ENCODE data around the gene GRK2. TPM values are rescaled to one million over a fixed set of nuclear protein-coding genes. Genes with fewer than 3 reads are reported as not detected.

Gene GRK2
- total RNA-seq, 1 donor from 2014 or later = 51.3 TPM

- TF ChIP-seq CTCF (IDR thresholded peaks at IDR 0.05; ENCODE audit: insufficient read depth, low read length, poor library complexity, severe bottlenecking) = no peak
- Histone ChIP-seq H3K27me3 (ENCODE audit: control insufficient read depth, insufficient read depth, low read length) (no peaks in the 10 kb centered on the region), H3K36me3 (ENCODE audit: control insufficient read depth, insufficient read depth, low read length) (peaks cover 2% of the 10 kb centered on the region), H3K4me3 (ENCODE audit: low read depth, low read length) (no peak overlapping the region)
- DNase-seq (ENCODE audit: low read depth) = no peak
Measured at GRCh38 chr11:67287355-67288197, 21.3 kb downstream of the GRK2 start.

- no peak for TF ChIP-seq CTCF (IDR thresholded peaks at IDR 0.05; ENCODE audit: insufficient read depth, low read length, poor library complexity, severe bottlenecking)
- no peaks in the 10 kb centered on the region for H3K27me3 ChIP-seq (ENCODE audit: control insufficient read depth, insufficient read depth, low read length)
- H3K4me3 ChIP-seq (ENCODE audit: low read depth, low read length) = no peak overlapping the region
- peaks cover 2% of the 10 kb centered on the region for H3K36me3 ChIP-seq (ENCODE audit: control insufficient read depth, insufficient read depth, low read length)
- no peak for DNase-seq (ENCODE audit: low read depth)
Measured at GRCh38 chr11:67288198-67288451, 21.9 kb downstream of the GRK2 start.

DNA sequence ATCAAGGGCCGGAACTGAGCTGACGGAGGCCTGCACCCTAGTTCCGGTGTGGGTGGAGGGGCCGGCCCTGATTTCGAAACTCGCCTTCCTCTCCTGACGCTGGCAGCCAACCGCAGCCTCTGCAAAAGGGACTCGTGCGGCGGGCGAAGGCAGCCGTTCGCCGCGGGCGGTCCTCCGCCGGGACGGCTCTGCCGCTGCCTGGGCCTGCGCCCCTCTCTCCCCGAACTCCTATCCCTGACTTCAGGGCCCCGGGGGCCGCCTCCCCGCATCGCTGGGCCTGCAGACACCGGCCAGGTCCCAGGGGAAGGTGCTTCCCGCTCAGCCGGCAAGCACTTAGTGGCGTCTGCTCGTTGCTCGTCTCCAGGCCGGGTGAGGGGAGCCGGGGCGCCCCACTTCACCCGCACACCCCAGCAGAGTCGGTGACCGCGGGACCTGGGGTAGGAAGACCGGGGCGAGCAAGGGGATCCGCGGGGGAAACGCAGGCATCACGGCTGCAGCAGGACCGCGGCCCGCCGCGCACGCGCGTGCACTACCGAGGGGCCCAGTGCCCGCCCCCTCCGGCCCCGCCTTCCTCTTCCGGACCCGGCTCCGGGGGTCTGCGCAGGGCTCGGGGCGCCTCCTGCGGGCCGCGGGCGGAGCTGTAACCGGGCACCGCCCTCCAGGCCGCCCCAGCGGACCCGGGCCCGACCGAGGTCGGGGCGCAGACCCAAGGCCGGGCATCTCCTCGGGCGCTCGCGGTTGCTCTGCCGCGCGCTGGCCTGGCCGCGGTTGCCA, 22.4 kb downstream of the GRK2 start:
- Histone ChIP-seq H3K36me3 (ENCODE audit: control insufficient read depth, insufficient read depth, low read length) (peaks cover 2% of the 10 kb centered on the region), H3K27me3 (ENCODE audit: control insufficient read depth, insufficient read depth, low read length) (no peaks in the 10 kb centered on the region), H3K4me3 (ENCODE audit: low read depth, low read length) (peak overlapping the region; percentile 80)
- DNase-seq (ENCODE audit: low read depth) = no peak
- no peak for TF ChIP-seq CTCF (IDR thresholded peaks at IDR 0.05; ENCODE audit: insufficient read depth, low read length, poor library complexity, severe bottlenecking)

DNA sequence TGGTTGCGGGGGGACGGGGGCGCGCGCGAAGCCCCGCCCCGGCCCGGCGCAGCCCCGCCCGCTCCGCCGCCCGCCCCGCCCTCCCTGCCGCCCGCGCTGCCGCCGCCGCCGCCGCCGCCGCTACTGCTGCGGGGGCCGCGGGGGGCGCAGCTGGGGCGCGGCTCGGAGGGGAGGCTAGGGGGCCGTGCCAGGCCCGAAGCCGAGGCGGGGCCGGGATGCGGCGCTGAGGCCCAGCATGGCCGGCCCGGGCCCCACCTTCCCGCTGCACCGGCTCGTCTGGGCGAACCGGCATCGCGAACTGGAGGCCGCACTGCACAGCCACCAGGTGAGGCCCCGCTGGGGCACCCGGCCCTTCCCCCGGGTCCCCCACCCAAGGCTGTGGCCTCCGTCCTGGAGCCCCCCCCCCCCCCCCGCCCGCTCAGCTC, 23.0 kb downstream of the GRK2 start, which contains the start of gene ANKRD13D:
TSS of gene ANKRD13D (plus strand) at position 78 of the 425 bp plus-strand sequence. CDS start at position 236, 158 bp downstream.
- no peak for TF ChIP-seq CTCF (IDR thresholded peaks at IDR 0.05; ENCODE audit: insufficient read depth, low read length, poor library complexity, severe bottlenecking)
- peaks cover 2% of the 10 kb centered on the region for H3K36me3 ChIP-seq (ENCODE audit: control insufficient read depth, insufficient read depth, low read length)
- no peaks in the 10 kb centered on the region for H3K27me3 ChIP-seq (ENCODE audit: control insufficient read depth, insufficient read depth, low read length)
- no peak for DNase-seq (ENCODE audit: low read depth)
- peak within 1 kb of the TSS; percentile 80 for H3K4me3 ChIP-seq (ENCODE audit: low read depth, low read length)

GRCh38 chr11:67289651-67290479, 23.6 kb downstream of the GRK2 start:
- H3K27me3 ChIP-seq (ENCODE audit: control insufficient read depth, insufficient read depth, low read length) = no peaks in the 10 kb centered on the region
- peaks cover 2% of the 10 kb centered on the region for H3K36me3 ChIP-seq (ENCODE audit: control insufficient read depth, insufficient read depth, low read length)
- TF ChIP-seq CTCF (IDR thresholded peaks at IDR 0.05; ENCODE audit: insufficient read depth, low read length, poor library complexity, severe bottlenecking) = no peak
- DNase-seq (ENCODE audit: low read depth) = no peak
- H3K4me3 ChIP-seq (ENCODE audit: low read depth, low read length) = peak overlapping the region; percentile 79
